ENCODE data around the gene MTHFD1L.
A peak's percentile ranks its signal among the peaks of the same experiment; 100 is the strongest.
"Not testable (repeated sequence)": the region's sequence is repeated elsewhere in the genome, so short reads cannot be mapped to it uniquely, and the experiment has no call there.

MTHFD1L gene

DNA sequence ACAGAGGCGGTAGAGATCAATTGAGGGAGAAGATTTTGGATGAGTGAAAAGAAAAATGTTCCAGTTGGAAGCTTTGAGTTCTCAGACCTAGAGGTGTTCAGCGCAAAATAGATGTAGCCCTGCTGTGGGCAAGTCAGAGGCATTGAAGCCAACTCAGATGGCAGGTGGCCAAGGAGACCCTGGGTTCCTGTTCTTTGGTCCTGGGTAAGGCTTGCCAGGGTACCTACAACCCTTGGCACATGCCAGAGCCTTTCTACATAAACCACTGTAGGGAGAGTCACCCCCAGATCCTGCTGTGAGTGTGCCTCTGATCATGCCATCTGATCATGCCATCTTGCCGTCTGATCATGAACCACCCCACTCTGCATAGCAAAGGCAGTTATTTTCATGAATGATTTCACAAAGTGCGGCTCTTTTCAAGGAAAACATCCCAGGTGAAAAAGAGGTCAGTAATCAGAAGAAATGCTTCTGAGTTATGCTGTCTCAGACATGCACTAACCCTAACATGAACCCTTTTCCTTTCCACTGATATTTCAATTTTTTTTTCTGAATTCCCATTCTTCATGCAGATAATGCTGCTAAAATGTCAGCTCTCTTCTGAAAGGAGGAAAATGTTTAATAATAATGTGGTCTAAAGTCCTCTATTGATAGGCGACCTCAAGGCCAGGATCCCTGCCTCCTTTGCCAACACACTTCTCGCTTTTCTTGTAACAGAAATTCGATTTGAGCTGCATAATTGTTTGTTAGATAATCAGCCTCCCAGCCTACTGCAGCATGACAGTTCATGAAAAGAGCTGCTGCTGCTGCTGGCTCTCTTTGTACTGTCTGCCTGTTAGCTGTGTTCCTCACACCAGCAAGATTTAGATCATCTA lies 153.6 kb downstream of the MTHFD1L start:
- peak; percentile 53 for DNase-seq

- DNase-seq, result no peak
Observed at GRCh38 chr6:151021896-151022295, 156.4 kb downstream of the MTHFD1L start.

DNA sequence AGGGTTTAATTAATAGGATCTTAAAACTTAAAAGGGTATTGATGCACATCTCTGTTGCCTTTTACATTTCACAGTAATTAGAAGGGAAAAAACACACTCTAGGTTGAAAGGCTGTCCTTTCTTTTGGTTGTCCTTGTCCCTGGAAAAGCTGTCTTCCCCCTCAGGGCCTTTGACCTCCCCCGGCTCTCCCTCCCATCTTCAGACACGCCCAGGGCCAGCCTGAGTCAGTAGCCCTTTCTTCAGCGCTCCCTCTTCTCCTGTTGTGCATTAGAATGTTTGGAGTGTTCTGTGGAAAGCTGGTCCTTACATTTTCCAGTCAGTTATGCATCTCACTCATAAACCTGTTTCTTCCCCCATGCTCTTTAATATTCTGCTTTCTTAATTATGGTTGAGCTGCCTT lies 157.0 kb downstream of the MTHFD1L start:
- no peak for DNase-seq

GRCh38 chr6:151023342-151023741 lies 157.8 kb downstream of the MTHFD1L start:
- DNase-seq, result no peak

- no peak for DNase-seq
Observed at GRCh38 chr6:151024597-151024996, 159.1 kb downstream of the MTHFD1L start.

GRCh38 chr6:151025076-151025475 lies 159.6 kb downstream of the MTHFD1L start:
- DNase-seq, result peak; percentile 25

DNA sequence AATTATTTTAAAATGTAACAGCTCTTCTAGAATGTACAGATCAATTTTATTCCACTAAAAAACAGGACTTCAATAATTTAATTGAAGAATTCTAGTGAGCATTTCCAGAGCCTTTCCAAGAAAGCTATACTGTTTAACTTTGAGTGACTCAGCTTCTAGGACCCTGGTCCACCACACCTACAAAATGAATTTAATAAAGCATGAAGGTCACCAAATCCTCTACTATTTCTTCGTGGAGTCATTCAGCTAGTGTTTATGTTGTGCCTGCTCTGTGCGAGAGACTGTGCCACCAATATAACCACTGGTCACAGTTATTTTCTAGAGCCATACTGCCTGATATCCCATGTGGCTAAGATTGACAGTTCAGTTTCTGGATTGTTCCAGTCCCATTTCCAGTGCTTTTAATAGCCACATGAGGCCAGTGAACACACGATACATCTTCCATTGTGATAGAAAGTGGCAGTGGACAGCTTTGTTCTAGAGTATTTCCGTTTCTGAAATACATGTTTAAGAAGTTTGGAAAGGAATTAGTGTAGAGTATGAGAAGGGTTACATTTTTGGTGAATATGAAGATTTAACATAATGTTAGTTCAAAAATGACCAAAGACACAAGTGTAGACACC lies 160.7 kb downstream of the MTHFD1L start:
- DNase-seq, result no peak

DNA sequence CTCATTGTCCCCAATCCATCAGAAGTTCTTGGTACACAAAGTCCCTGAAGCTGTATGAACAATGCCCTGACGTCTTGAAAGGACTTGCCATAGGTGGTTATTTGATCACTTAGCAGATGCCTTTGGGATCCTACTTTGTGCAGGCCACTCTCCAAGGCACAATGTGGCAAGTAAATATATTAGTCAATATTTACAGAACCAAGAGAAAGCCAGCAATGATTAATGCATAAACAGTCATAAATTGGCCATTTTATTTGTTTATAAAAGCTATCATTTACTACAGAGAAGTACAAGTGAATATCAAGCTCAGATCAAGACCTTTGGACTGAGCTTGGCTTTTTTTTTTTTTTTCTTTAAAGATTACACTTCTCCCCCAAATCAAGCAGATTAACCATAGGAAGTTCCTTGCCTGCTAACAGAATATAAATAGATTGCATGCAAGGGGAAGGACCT lies 161.8 kb downstream of the MTHFD1L start:
- DNase-seq, result no peak

GRCh38 chr6:151027936-151028838 lies 162.7 kb downstream of the MTHFD1L start:
- DNase-seq, result no peak

- no peak for DNase-seq
Observed at GRCh38 chr6:151029970-151030369, 164.5 kb downstream of the MTHFD1L start.

DNA sequence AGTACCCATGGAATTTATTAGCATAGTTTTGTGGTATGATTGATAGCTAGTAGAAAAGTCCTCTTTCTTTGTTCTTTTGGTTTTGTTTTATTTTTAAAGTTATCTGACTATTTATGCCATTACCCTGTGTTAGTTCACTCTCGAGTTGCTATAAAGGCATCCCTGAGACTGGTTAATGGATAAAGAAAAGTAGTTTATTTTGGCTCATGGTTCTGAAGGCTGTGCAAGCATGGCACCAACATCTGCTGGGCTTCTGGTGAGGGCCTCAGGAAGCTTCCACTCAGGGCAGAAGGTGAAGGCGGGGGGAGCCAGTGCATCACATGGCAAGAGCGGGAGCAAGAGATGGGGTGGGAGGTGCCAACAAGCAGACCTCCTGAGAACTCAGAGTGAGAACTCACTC lies 166.5 kb downstream of the MTHFD1L start:
- DNase-seq, result no peak

- no peak for DNase-seq
Observed at GRCh38 chr6:151034825-151035781, 169.6 kb downstream of the MTHFD1L start.

DNA sequence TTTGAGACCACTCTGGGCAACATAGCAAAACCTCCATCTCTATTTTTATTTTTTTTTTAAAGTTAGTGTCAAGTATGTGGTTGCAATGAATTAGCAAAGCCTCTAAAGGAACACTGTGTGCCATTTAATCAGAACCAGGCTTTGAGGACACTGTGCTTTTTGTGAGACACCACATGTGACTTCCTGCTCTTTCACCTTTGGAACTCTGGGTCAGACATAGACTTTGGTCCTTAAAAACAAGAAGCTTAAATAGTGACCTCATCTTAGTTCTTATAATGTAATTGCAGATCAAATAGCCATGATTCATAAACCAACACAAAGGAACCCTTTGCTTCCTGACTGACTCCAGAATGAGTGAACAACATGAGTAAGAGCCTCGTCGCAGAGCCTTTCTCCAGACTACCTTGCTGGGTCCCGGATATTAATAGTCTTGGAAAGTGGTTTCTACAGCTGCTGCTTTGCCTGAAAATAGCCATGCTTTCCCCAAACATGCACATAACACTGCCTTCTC lies 170.8 kb downstream of the MTHFD1L start:
- not testable (repeated sequence) for DNase-seq

DNA sequence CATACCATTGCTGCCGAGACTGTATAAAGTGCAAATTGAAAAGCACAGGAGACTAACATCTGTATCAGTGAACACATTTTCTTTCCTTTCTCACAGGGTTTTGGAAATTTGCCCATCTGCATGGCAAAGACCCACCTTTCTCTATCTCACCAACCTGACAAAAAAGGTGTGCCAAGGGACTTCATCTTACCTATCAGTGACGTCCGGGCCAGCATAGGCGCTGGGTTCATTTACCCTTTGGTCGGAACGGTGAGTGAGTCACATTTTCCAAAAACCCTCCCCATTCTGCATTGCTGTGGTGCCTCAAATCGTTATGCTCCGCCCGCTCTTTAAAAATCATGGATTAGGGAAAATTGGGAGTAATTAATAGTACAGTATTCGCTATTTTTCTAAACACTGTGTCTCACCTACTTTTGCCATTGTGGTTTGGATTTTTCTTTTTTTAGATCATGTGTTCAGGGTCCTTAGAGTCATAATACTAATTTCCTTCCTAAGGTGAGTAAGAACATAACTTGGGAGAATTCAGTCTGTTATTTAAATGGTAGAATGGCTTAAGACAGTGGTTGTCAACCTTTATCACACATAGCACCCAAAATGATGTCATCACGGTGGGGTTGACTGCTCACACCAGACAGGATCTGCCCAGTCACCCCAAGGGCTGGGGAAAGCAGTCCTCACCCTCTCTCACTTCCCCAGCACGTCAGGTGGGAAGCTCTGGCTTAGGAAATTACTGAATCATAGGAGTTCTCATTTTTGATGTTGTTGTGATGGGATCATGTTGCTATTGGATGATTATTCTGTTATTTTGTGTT lies 171.6 kb downstream of the MTHFD1L start:
- DNase-seq, result no peak

- no peak for DNase-seq
Observed at GRCh38 chr6:151038616-151039015, 173.1 kb downstream of the MTHFD1L start.

DNA sequence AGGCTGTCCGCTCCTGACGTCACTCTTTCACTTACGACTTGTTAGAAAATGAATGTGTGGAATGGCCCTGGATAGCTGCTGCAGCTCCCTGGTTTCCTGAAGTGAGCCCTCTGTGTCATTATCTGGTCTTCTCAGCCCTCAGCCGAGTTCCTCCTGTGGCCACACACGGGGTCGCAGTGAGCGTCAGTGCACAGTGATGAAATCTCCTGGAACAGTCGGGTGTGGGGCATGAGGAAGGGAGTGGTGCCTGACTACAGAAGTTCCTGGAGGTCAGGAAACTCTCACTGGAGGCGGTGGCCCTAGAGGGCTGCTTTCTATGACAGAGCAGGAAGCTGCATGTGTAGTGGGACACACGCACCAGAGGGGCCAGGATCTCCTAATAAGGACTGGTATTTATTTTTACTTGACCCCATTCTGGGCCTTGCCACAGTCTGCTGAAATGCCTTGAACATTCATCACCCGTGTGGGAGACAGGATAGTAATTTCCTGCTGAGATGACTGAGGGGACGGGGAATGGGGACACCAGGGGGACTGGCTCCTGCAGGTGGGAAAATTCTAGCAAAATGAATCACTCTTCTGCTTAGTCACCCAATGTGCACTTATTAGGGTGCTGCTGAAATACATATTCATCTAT lies 175.5 kb downstream of the MTHFD1L start:
- peak; percentile 33 for DNase-seq

DNA sequence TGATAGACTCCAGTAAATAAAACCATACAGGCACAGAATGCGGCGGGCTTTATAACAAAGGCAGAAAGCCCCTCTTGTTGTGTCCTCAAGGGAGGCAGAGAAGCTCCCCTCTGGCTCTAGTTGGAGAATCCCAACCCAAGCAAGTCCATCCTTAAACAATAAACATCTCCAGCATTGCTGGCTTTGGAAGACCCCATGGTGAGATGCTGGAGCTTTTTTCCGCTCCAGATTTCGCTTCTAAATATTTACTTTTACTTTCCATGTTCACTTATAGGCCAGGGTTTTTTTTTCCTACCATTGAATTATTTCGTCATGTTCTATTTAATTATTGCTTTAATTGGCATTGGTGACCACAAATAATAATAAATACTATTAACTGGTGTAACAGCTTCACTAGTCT lies 176.2 kb downstream of the MTHFD1L start:
- no peak for DNase-seq

DNA sequence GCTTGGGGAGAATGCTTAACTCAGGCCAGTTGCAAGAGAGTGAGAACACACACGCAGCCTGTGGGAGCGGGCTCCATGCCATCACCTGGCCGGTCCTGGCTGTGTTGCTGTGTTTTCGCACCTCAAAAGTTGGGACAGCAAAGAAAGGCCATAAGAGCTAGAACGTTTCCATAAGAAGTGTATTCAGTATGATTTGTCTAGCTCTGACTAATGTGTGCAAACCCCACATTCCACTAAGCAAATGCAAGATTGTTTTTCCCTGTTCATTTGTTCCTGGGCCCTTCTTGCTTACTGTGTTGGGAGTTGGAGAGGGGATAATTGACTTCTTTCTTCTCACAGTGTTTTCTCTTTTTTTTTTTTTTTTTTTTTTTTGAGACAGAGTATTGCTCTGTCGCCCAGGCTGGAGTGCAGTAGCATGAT lies 177.4 kb downstream of the MTHFD1L start:
- DNase-seq, result not testable (repeated sequence)

GRCh38 chr6:151043944-151044343 lies 178.4 kb downstream of the MTHFD1L start:
- DNase-seq, result no peak
